Effector memory CD8-positive, alpha-beta T cell (primary cell): ENCODE measurements around the gene HDAC7.

ENCODE experiments used
- ATAC-seq: fragments of 150-1000 bp; cut with Tn5 transposase; replicated peaks from 2 replicates; pipeline ENCODE4 v1.10.0; 2021; ENCODE audit warnings: mild to moderate bottlenecking, moderate library complexity
- DNase-seq, 3 experiments: peaks; one replicate each; pipeline ENCODE4 v3.0.0; 2021
- H3K27ac Mint-ChIP-seq, 2 donors: one replicate each; pipeline ENCODE4 v1.8.0; 2022; ENCODE audit warnings: mild to moderate bottlenecking in 2 of 2, mixed read lengths in 2 of 2, moderate library complexity in 2 of 2
- H3K27me3 Mint-ChIP-seq, 2 donors: one replicate each; pipeline ENCODE4 v1.8.0; 2022; ENCODE audit warnings: mixed read lengths in 2 of 2
- H3K36me3 Mint-ChIP-seq: one replicate; pipeline ENCODE4 v1.8.0; 2022; ENCODE audit warnings: mild to moderate bottlenecking, moderate library complexity, mixed read lengths; ENCODE audit not compliant: insufficient read depth
- H3K4me1 Mint-ChIP-seq, 2 donors: one replicate each; pipeline ENCODE4 v1.8.0; 2022; ENCODE audit warnings: low read depth in 2 of 2, mixed read lengths in 2 of 2
- H3K4me3 Mint-ChIP-seq, 2 donors: one replicate each; pipeline ENCODE4 v1.8.0; 2022; ENCODE audit warnings: mild to moderate bottlenecking in 2 of 2, mixed read lengths in 2 of 2, moderate library complexity in 2 of 2
- H3K9me3 Mint-ChIP-seq, 2 donors: one replicate each; pipeline ENCODE4 v1.8.0; 2022; ENCODE audit warnings: mixed read lengths in 2 of 2

HDAC7 gene

DNA sequence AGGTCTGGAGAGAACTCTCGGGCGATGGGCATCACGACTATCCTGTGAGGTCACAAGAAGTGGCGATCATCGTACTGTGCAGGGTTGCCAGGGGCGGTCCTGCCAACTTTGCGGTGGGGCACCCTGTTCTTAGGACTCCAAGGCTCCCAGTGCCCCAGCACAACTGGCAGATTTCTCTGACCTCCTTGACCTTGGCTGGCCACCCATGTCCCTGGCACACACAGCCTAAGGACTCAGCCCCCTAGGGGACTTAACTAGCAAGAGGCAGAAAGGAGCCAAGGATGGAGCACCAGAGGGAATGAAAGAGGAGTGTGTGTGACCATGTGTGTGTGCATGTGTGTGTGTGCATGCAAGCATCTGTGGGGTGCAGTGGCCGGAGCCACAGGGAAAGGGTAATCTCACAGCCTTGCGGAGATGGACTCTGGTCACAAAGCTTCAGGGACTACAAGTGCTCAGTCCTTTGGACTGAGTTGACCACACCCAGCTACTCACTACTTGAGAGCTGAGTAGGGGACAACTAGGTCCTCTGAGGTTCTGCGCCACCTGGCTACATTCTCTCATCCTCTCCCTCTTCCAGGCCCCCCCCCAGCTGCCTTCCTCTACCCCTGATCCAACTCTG, 32.9 kb downstream of the HDAC7 start:
- H3K27me3 Mint-ChIP-seq: no peaks in the 10 kb centered on the region

DNA sequence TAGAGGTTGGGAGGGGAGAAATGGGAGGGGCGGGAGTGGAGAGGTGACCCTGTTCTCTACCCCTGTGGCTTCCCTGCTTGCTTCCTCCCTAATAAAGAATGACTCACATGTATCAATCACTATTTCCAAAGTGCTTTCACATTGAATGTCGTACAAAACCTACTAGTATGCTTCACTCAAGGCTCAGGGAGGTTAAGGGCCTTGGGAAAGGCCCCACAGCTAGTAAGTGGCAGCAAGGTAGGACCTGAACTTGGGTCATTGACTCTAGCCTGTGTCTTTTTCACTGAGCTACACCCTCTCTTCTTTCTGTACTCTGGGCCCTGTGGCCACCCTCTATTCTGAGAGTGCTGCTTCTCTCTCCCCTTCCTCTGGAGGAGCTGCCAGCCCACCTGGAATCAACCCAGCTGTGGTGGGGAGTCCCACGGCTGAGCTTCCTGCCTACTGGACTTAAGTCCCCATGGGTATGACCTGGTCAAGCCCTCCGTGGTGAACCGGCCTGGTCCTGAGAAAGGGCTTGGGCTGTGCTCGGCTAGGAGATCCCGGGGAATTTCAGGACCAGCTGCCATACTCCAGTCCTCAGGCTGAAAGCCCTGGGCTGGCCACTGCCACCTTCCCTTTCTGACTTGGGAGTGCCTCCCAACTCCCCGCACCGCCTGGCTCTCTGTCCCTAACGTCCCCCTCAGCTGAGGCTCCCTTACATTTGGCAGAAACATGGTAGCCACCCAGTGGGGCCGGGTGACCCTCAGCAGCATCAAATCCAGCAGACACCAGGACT, 33.6 kb downstream of the HDAC7 start:
- no peaks in the 10 kb centered on the region for H3K9me3 Mint-ChIP-seq
- H3K36me3 Mint-ChIP-seq: peaks cover 34% of the 10 kb centered on the region
- H3K4me3 Mint-ChIP-seq: no peak overlapping the region
- H3K27me3 Mint-ChIP-seq: no peaks in the 10 kb centered on the region
- H3K4me1 Mint-ChIP-seq: peaks cover 5 to 10% of the 10 kb centered on the region in 2 donors
- peak overlapping the region; percentile 66 to 71 for H3K27ac Mint-ChIP-seq
- DNase-seq: no peak
- no peak for ATAC-seq

More for the DNA sequence above, 32.9 kb downstream of the HDAC7 start:
- DNase-seq: no peak
- H3K36me3 Mint-ChIP-seq: peaks cover 40% of the 10 kb centered on the region
- H3K4me1 Mint-ChIP-seq: peaks cover 5 to 9% of the 10 kb centered on the region in 2 donors
- no peak overlapping the region for H3K4me3 Mint-ChIP-seq
- H3K9me3 Mint-ChIP-seq: no peaks in the 10 kb centered on the region
- peak overlapping the region; percentile 66 to 71 for H3K27ac Mint-ChIP-seq
- no peak for ATAC-seq

DNA sequence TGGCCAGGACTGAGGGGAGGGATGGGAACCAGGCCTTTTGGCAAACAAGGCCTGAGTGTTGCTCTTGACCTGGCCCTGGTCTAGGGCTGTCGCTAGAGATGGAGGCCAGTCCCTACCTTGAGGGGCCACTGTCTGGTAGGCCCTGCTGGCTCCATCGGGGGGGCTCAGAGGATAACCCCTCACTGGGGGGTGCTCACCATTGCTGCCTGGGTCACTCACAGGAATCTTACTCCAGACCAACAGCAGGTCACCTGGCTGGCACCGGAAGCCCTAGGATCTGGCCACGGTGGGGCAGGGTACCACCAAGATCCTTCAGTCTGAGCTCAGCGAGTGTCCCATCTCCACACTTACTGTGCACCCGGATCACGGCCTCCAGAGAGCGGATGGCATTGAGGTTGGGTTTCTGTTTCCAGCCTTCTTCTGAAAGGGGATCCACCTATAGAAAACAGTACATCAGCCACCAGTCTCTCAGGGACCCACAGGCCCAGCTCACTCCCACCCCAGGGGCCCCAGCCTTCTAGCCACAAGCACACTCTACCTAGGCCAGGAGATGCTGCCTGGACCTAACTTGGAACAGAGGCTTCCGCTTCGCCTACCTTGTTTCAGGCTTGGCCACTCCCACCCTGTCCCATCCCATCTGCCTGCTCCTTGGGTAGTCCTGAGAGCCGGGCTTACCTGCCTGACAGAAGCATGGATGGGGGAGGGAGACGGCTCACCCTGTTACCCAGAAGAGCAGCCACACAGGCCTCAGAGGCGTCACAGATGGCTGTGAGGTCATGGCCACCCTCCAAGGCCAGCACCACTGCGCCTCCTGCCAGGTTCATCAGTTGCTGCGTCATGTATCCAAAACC, 34.4 kb downstream of the HDAC7 start:
- DNase-seq: no peak
- no peaks in the 10 kb centered on the region for H3K27me3 Mint-ChIP-seq
- H3K4me1 Mint-ChIP-seq: peaks cover 5 to 10% of the 10 kb centered on the region in 2 donors
- H3K9me3 Mint-ChIP-seq: no peaks in the 10 kb centered on the region
- peaks cover 31% of the 10 kb centered on the region for H3K36me3 Mint-ChIP-seq
- no peak overlapping the region for H3K4me3 Mint-ChIP-seq
- ATAC-seq: no peak
- H3K27ac Mint-ChIP-seq: peak overlapping the region; percentile 44 to 63

DNA sequence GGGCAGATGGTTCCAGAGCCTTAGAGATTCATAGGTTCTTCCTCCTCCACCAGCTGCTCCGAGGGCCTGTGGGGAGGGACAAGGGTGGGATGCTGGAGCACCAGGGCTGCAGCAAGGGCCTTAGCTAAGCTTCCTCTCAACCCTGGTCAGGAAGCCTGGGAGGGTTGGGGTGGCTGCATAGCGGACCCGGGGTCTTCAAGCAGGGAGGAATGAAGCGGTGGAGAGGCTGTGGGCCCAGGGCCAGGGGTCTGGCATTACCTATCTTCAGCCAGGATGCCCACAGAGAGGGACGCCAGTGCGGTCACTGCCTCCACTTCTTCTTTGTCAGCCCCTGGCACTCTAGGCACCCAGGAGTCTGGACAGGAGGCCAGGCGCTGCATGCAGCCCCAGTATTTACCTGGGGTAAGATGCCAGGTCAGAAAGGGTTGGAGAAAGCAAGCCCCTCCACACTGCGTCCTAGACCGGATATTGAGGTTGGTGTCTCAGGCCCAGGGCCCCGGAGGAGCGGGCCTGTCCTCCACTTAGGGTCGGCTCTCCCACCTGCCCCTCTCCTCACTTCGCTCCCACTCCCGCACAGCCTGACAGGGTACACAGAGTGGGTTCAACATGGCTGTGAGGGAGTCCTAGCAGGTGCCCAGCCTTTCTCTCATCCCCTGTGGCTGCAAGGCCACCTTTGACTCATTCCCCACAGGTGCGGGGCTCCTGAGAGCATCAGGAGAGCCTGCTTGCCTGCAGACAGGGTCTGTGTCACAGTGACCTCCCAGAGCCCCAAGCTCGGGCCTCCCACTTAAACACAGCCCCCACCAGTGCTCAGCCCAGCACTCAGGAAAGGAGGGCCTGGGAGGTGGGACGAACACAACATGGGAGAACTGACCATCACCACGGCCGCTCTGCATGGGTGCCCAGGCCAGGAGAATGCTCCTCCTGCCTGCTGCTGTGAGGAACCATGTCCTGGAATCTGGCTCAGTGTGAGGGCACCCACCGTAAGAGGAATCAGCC, 35.6 kb downstream of the HDAC7 start:
- H3K9me3 Mint-ChIP-seq: no peaks in the 10 kb centered on the region
- DNase-seq (no peak), ATAC-seq (no peak)
- H3K27ac Mint-ChIP-seq: peak overlapping the region; percentile 44 to 63
- no peak overlapping the region for H3K4me3 Mint-ChIP-seq
- H3K4me1 Mint-ChIP-seq: peaks cover 5 to 14% of the 10 kb centered on the region in 2 donors
- H3K27me3 Mint-ChIP-seq: no peaks in the 10 kb centered on the region
- H3K36me3 Mint-ChIP-seq: peaks cover 30% of the 10 kb centered on the region

DNA sequence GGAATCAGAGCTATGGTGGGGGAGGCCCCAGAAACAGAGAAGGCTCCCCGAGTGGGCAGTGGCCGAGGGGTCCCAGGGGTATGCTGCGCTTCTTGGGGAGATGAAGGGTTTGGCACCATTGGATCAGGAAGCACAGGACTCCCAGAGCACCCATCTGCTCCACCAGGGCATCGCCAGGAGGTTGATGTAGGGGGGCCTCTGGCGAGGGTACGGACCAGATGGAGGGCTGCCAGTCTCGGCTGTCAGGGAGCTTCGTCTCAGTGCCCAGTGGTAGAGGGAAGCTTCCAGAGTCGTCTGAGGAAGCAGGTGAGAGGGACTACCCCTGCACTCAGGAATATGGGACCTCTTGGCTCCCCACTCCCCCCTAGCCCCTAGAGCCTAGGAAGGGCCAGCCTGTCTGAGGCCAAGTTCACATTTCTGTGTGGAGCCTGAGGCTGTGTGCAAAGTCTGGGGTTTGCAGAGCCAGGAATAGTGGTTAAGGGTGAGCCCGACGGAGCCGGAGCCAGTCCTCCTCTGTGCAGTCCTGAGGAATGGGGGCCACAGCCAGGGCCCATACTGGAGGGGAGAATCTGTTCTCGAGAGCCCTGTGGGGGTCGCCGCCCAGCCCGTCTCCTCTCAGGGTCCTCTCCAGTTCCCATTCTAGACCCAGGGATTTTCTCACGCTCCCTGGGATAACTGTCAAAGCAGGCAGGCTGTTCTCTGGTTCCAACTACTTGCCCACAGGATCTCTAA, 36.5 kb downstream of the HDAC7 start:
- DNase-seq: no peak
- Mint-ChIP-seq H3K4me3 (no peak overlapping the region), H3K36me3 (peaks cover 25% of the 10 kb centered on the region), H3K27ac (peak overlapping the region; percentile 46 to 55), H3K27me3 (no peaks in the 10 kb centered on the region), H3K4me1 (peaks cover 5 to 14% of the 10 kb centered on the region in 2 donors), H3K9me3 (no peaks in the 10 kb centered on the region)
- ATAC-seq: no peak

DNA sequence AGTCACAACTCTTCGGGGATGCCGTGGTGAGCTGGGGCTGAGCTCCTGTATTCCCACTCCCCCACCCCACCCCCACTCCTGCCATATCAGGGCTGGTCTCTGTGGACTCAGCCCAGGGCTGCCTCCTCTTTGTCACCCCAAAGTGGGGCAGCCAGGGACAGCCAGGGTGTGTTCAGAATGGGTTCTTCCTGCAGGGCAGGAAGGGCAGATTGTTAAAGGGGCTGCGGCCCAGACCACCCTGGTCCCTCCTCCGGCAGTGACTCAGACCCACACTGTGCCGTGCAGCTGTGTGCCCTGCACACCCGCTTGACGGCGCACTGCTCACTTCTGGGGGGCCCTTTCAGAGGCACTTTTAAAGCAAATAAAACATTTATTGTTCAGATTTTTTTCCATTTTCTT, 37.3 kb downstream of the HDAC7 start:
- DNase-seq: no peak
- H3K9me3 Mint-ChIP-seq: no peaks in the 10 kb centered on the region
- no peak overlapping the region for H3K4me3 Mint-ChIP-seq
- peak; percentile 23 for ATAC-seq
- H3K36me3 Mint-ChIP-seq: peaks cover 22% of the 10 kb centered on the region
- no peaks in the 10 kb centered on the region for H3K27me3 Mint-ChIP-seq
- peaks cover 5 to 18% of the 10 kb centered on the region in 2 donors for H3K4me1 Mint-ChIP-seq
- peak overlapping the region; percentile 46 to 55 for H3K27ac Mint-ChIP-seq

DNA sequence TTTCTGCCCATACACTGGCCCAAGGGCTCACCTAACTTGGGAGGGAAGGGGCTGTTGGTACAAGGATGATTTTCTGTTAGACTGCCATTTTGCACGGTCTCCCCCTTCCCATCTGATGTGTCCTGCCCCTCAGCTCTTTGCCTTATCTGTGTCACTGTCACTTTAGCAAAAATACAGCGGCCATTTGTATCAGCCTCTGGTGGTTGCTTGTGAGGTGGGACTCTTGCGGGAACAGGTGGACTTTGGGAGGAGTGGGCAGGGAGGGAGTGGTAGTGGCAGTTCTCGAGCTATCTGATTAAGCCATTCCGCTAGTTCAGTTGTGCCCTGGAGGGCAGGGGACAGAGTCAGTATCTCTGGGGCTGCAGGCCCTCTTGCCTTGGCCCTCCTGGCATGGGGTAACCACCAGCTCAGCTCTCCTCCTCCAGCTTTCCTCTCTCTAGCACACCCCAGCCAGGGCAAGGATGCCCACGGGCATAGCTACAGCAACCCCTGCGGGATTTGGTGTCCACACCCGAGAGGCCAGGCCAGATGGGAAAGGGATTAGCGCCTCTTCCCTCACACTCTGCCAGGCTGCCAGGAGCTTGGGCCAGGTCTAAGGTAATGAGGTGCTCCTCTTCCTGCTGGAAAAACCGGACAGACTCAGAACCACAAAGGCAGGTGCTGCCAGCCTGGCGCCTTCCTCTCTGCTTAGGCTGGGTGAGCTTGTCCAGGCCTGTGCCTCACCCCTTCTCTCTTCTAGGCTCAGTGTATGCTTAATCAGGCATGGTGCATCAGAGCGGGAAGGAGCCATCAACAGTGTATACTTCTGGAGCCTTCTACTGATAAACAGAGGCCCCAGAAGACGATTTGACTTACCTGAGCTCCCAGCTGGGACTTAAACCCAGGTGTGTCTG, 38.0 kb downstream of the HDAC7 start:
- Mint-ChIP-seq H3K36me3 (peaks cover 17% of the 10 kb centered on the region), H3K4me1 (peaks cover 5 to 18% of the 10 kb centered on the region in 2 donors), H3K27ac (peak overlapping the region in 1 of 2 donors; percentile 66), H3K4me3 (no peak overlapping the region), H3K27me3 (no peaks in the 10 kb centered on the region), H3K9me3 (no peaks in the 10 kb centered on the region)
- ATAC-seq: no peak
- no peak for DNase-seq

DNA sequence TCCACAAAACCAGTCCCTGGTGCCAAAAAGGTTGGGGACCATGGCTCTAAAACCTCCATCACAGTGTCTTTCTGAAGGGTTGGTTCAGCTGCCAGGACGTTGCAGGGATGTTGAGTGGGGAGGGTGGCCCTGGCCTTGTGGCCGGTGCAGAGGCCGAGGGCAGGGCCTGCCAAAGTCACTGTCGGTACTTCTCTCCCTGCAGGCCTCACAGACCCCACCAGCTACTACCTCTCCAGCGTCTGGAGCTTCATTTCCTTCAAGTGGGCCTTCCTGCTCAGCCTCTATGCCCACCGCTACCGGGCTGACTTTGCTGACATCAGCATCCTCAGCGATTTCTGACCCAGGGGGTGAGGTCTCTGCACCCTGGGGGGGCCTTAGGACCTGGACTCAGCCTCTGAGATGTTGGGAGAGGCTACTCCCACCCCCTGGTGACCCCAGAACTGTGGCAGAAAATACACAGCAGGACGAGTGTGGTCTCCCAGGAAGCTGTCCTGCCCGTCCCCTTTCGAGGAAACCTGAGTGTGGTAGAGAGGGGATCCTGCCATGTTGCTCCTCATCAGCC, 39.7 kb downstream of the HDAC7 start:
- ATAC-seq (no peak), DNase-seq (no peak)
- Mint-ChIP-seq H3K27ac (no peak overlapping the region), H3K36me3 (peaks cover 11% of the 10 kb centered on the region), H3K9me3 (no peaks in the 10 kb centered on the region), H3K27me3 (no peaks in the 10 kb centered on the region), H3K4me1 (peaks cover 10 to 19% of the 10 kb centered on the region in 2 donors), H3K4me3 (no peak overlapping the region)

DNA sequence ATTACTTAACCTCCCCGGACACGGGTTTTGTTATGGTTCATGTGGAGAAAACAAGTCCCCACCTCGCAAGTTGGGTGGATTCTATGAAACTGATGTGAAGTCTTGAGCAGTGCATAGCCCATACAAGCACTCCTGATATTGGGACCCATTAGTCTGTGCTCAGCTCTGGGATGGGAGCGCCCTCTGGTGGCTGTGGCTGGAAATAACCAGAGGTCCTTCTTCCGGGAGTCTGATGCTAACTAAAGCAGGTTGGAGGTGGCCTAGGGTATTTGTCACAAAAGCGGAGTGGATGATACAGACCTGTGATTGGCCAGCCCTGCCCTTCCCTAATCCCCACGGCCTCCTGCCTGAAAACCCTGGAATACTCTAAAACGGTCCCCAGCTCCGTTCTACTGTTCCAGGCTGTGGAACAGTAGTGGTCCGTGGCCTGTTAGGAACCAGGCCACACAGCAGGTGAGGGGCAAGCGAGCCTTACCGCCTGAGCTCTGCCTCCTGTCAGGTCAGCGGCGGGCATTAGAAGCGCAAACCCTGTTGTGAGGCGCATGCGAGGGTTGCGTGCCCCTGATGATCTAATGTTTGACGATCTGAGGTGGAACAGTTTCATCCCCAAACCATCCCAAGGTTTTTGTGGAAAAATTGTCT, 40.3 kb downstream of the HDAC7 start:
- H3K4me3 Mint-ChIP-seq: no peak overlapping the region
- H3K27ac Mint-ChIP-seq: no peak overlapping the region
- DNase-seq: peak; percentile 92 to 94 (median 93)
- peaks cover 10 to 17% of the 10 kb centered on the region in 2 donors for H3K4me1 Mint-ChIP-seq
- ATAC-seq: peak; percentile 97
- H3K9me3 Mint-ChIP-seq: no peaks in the 10 kb centered on the region
- no peaks in the 10 kb centered on the region for H3K27me3 Mint-ChIP-seq
- H3K36me3 Mint-ChIP-seq: peaks cover 5% of the 10 kb centered on the region

DNA sequence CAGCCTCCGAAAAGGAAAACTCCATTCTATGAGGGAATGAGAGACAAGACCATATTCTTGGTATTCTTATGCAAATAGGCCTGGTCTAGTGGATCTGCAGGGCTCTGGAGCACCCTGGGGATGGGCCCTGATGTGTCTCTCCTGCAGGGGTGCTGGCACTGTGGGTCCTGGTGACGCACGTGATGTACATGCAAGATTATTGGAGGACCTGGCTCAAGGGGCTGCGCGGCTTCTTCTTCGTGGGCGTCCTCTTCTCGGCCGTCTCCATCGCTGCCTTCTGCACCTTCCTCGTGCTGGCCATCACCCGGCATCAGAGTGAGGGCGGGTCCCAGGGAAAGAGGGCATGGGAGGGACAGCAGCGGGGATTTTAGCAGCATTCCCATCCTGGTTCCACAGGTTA, 40.8 kb downstream of the HDAC7 start:
- Mint-ChIP-seq H3K36me3 (peaks cover 5% of the 10 kb centered on the region), H3K4me3 (no peak overlapping the region), H3K27me3 (no peaks in the 10 kb centered on the region), H3K4me1 (peaks cover 14 to 16% of the 10 kb centered on the region in 2 donors), H3K27ac (no peak overlapping the region), H3K9me3 (no peaks in the 10 kb centered on the region)
- DNase-seq (no peak), ATAC-seq (no peak)
